ENCODE measurements around the gene COL6A5.
"Not testable (repeated sequence)": the region's sequence is repeated elsewhere in the genome, so short reads cannot be mapped to it uniquely, and the experiment has no call there.

The COL6A5 gene

GRCh38 chr3:130404401-130404800, 58.9 kb downstream of the COL6A5 start:
- no peak overlapping the region for H3K9ac ChIP-seq (ENCODE audit: insufficient read length, low read depth)
- DNase-seq (ENCODE audit: low read depth, low spot score) = no peak
- no peaks in the 10 kb centered on the region for H3K36me3 ChIP-seq (ENCODE audit: insufficient read depth, insufficient read length, low read length)
- no peak for TF ChIP-seq SUZ12 (IDR thresholded peaks at IDR 0.05; ENCODE audit: extremely low read depth, insufficient read depth, insufficient read length)
- no peak for TF ChIP-seq ZNF274 (IDR thresholded peaks at IDR 0.05; ENCODE audit: low read depth, low read length)
- TF ChIP-seq YY1 (IDR thresholded peaks at IDR 0.05; ENCODE audit: insufficient read depth, insufficient read length) = no peak
- no peaks in the 10 kb centered on the region for H3K27me3 ChIP-seq (ENCODE audit: insufficient read depth, insufficient read length)
- no peaks in the 10 kb centered on the region for H3K4me1 ChIP-seq (ENCODE audit: insufficient read depth, insufficient read length)
- no peak overlapping the region for H3K4me3 ChIP-seq (ENCODE audit: insufficient read length, low read depth)
- H3K9me3 ChIP-seq (ENCODE audit: insufficient read depth, low read length) = peaks cover 23% of the 10 kb centered on the region

DNA sequence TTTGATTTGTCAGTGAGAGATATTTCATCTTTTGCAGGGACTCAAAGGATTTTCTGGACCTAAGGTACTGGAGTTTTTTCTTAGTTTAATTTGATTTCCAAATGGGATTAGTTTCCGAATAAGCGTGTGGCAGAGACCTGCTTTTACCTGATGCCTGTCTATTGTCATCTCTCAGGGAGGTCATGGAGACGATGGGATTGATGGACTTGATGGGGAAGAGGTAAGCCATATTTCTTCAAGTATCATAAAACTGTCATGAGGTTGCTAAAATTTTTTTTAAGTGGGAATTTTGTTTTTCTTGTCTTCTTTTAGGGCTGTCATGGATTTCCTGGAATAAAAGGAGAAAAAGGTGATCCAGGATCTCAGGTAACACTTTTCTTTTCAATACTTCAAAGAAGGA, 60.5 kb downstream of the COL6A5 start:
- H3K27me3 ChIP-seq (ENCODE audit: insufficient read depth, insufficient read length) = no peaks in the 10 kb centered on the region
- H3K9me3 ChIP-seq (ENCODE audit: insufficient read depth, low read length) = peaks cover 24% of the 10 kb centered on the region
- no peak for DNase-seq (ENCODE audit: low read depth, low spot score)
- H3K4me3 ChIP-seq (ENCODE audit: insufficient read length, low read depth) = no peak overlapping the region
- TF ChIP-seq YY1 (IDR thresholded peaks at IDR 0.05; ENCODE audit: insufficient read depth, insufficient read length) (no peak), ZNF274 (IDR thresholded peaks at IDR 0.05; ENCODE audit: low read depth, low read length) (no peak), SUZ12 (IDR thresholded peaks at IDR 0.05; ENCODE audit: extremely low read depth, insufficient read depth, insufficient read length) (no peak)
- no peak overlapping the region for H3K9ac ChIP-seq (ENCODE audit: insufficient read length, low read depth)
- no peaks in the 10 kb centered on the region for H3K36me3 ChIP-seq (ENCODE audit: insufficient read depth, insufficient read length, low read length)
- no peaks in the 10 kb centered on the region for H3K4me1 ChIP-seq (ENCODE audit: insufficient read depth, insufficient read length)

- not testable (repeated sequence) for H3K9ac ChIP-seq (ENCODE audit: insufficient read length, low read depth); H3K27me3 ChIP-seq (ENCODE audit: insufficient read depth, insufficient read length); DNase-seq (ENCODE audit: low read depth, low spot score); H3K4me3 ChIP-seq (ENCODE audit: insufficient read length, low read depth); H3K36me3 ChIP-seq (ENCODE audit: insufficient read depth, insufficient read length, low read length); H3K4me1 ChIP-seq (ENCODE audit: insufficient read depth, insufficient read length)
- peaks cover 24% of the 10 kb centered on the region for H3K9me3 ChIP-seq (ENCODE audit: insufficient read depth, low read length)
Measured at GRCh38 chr3:130408253-130408652, 62.8 kb downstream of the COL6A5 start.

- Histone ChIP-seq H3K9ac (ENCODE audit: insufficient read length, low read depth) (no peak overlapping the region), H3K4me1 (ENCODE audit: insufficient read depth, insufficient read length) (peaks cover 3% of the 10 kb centered on the region), H3K36me3 (ENCODE audit: insufficient read depth, insufficient read length, low read length) (no peaks in the 10 kb centered on the region), H3K27me3 (ENCODE audit: insufficient read depth, insufficient read length) (no peaks in the 10 kb centered on the region), H3K9me3 (ENCODE audit: insufficient read depth, low read length) (peaks cover 24% of the 10 kb centered on the region), H3K4me3 (ENCODE audit: insufficient read length, low read depth) (no peak overlapping the region)
- no peak for DNase-seq (ENCODE audit: low read depth, low spot score)
- TF ChIP-seq SUZ12 (IDR thresholded peaks at IDR 0.05; ENCODE audit: extremely low read depth, insufficient read depth, insufficient read length) (no peak), YY1 (IDR thresholded peaks at IDR 0.05; ENCODE audit: insufficient read depth, insufficient read length) (no peak), ZNF274 (IDR thresholded peaks at IDR 0.05; ENCODE audit: low read depth, low read length) (no peak)
Measured at GRCh38 chr3:130411320-130411719, 65.8 kb downstream of the COL6A5 start.

DNA sequence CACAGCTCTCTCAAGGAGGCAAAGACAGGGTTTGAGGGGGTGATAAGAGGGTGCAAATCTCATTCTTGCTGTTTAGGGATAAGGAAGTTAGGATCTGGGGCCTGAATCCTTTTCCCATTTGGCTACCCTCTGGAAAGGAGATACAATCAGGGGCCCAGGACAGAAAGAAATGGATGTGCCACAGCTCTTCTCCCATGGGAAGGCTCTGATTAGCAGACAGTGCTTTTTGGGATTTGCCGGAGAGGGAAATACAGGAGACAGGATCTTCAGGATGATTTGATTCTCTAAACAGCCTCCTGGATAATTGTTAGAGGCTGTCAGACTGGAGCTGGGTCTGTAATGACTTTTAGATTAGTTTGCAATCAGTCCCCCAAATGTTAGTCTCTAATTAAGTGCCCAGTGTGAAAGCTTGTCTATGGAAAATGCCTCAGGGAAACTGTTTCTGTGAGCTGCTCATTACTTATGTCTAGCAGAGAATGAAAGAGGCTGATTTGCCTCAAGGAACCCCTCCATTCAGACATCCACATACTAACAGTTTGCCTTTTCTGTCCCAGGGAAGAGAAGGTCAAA, 67.6 kb downstream of the COL6A5 start:
- no peak overlapping the region for H3K4me3 ChIP-seq (ENCODE audit: insufficient read length, low read depth)
- TF ChIP-seq YY1 (IDR thresholded peaks at IDR 0.05; ENCODE audit: insufficient read depth, insufficient read length) (no peak), ZNF274 (IDR thresholded peaks at IDR 0.05; ENCODE audit: low read depth, low read length) (no peak), SUZ12 (IDR thresholded peaks at IDR 0.05; ENCODE audit: extremely low read depth, insufficient read depth, insufficient read length) (no peak)
- no peak overlapping the region for H3K9ac ChIP-seq (ENCODE audit: insufficient read length, low read depth)
- no peaks in the 10 kb centered on the region for H3K27me3 ChIP-seq (ENCODE audit: insufficient read depth, insufficient read length)
- no peak for DNase-seq (ENCODE audit: low read depth, low spot score)
- H3K36me3 ChIP-seq (ENCODE audit: insufficient read depth, insufficient read length, low read length) = no peaks in the 10 kb centered on the region
- H3K4me1 ChIP-seq (ENCODE audit: insufficient read depth, insufficient read length) = peaks cover 3% of the 10 kb centered on the region
- H3K9me3 ChIP-seq (ENCODE audit: insufficient read depth, low read length) = peaks cover 14% of the 10 kb centered on the region; the same call in 1 of the 2 replicates

- no peaks in the 10 kb centered on the region for H3K27me3 ChIP-seq (ENCODE audit: insufficient read depth, insufficient read length)
- H3K4me1 ChIP-seq (ENCODE audit: insufficient read depth, insufficient read length) = peaks cover 3% of the 10 kb centered on the region
- TF ChIP-seq YY1 (IDR thresholded peaks at IDR 0.05; ENCODE audit: insufficient read depth, insufficient read length) = no peak
- no peak for TF ChIP-seq SUZ12 (IDR thresholded peaks at IDR 0.05; ENCODE audit: extremely low read depth, insufficient read depth, insufficient read length)
- TF ChIP-seq ZNF274 (IDR thresholded peaks at IDR 0.05; ENCODE audit: low read depth, low read length) = no peak
- 0 out of 2 replicates have a peak, but pooled peaks cover under 1% of the 10 kb centered on the region for H3K9me3 ChIP-seq (ENCODE audit: insufficient read depth, low read length)
- H3K9ac ChIP-seq (ENCODE audit: insufficient read length, low read depth) = no peak overlapping the region
- no peak for DNase-seq (ENCODE audit: low read depth, low spot score)
- no peaks in the 10 kb centered on the region for H3K36me3 ChIP-seq (ENCODE audit: insufficient read depth, insufficient read length, low read length)
- H3K4me3 ChIP-seq (ENCODE audit: insufficient read length, low read depth) = no peak overlapping the region
Measured at GRCh38 chr3:130414457-130414856, 69.0 kb downstream of the COL6A5 start.

DNA sequence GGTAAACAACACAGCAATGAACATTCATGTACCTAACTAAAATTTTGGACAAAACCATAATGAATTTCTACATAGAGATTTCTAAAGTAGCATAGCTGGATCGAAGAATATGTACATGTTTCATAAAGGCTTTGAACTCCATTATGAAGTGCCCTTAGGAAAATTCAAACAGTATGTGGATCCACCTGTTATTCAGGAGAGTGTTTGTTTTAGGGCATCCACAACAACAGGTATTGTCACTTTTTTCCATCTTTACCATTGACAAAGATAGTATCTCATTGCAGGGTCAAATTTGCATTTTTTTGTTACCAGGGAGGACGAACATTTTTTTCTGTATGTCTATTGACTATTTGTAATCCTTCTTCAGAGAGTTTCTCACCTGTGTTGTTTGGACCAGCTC, 75.0 kb downstream of the COL6A5 start:
- Histone ChIP-seq H3K9me3 (ENCODE audit: insufficient read depth, low read length) (no peaks in the 10 kb centered on the region), H3K9ac (ENCODE audit: insufficient read length, low read depth) (no peak overlapping the region), H3K4me3 (ENCODE audit: insufficient read length, low read depth) (no peak overlapping the region), H3K27me3 (ENCODE audit: insufficient read depth, insufficient read length) (no peaks in the 10 kb centered on the region), H3K4me1 (ENCODE audit: insufficient read depth, insufficient read length) (no peaks in the 10 kb centered on the region), H3K36me3 (ENCODE audit: insufficient read depth, insufficient read length, low read length) (no peaks in the 10 kb centered on the region)
- DNase-seq (ENCODE audit: low read depth, low spot score) = no peak
- no peak for TF ChIP-seq SUZ12 (IDR thresholded peaks at IDR 0.05; ENCODE audit: extremely low read depth, insufficient read depth, insufficient read length)
- no peak for TF ChIP-seq YY1 (IDR thresholded peaks at IDR 0.05; ENCODE audit: insufficient read depth, insufficient read length)
- no peak for TF ChIP-seq ZNF274 (IDR thresholded peaks at IDR 0.05; ENCODE audit: low read depth, low read length)

Measured in NT2/D1 (cell line).